DMS 273 (cell line): Measurements from ENCODE around the gene TTC36.
"Not testable (repeated sequence)": the region's sequence is repeated elsewhere in the genome, so short reads cannot be mapped to it uniquely, and the experiment has no call there.

Experiments
- DNase-seq: peaks from one replicate; lab custom pipeline; 2025; ENCODE audit not compliant: unreplicated experiment; lab: John Stamatoyannopoulos, UW

Gene TTC36

GRCh38 chr11:118577995-118578394 lies 50.7 kb downstream of the TTC36 start:
- DNase-seq = not testable (repeated sequence)
